ENCODE results near the gene RADIL. TPM values are rescaled to one million over a fixed set of nuclear protein-coding genes. Genes with fewer than 3 reads are reported as not detected.

RADIL gene
- total and polyA plus RNA-seq, 9 of the 15 experiments (the other 6 are each of a cell fraction or from before 2014, with no cell fraction given) = 0.06 to 8.1 (median 1.9) TPM; not detected in 1

GRCh38 chr7:4770886-4771285 lies 112.6 kb downstream of the RADIL start (continued):
- TF ChIP-seq ZBTB1 (CRISPR knock-in tag; IDR thresholded peaks at IDR 0.05; ENCODE audit: borderline replicate concordance, low read depth) (no peak), ESRRA (IDR thresholded peaks at IDR 0.05; ENCODE audit: borderline replicate concordance, low read depth) (no peak), ZNF583 (CRISPR knock-in tag; IDR thresholded peaks at IDR 0.05) (no peak), TAF1 (IDR thresholded peaks at IDR 0.05; ENCODE audit: control insufficient read depth, extremely low read depth, insufficient read depth, low read length, severe bottlenecking) (no peak), ETV1 (tag; conservative IDR thresholded peaks at IDR 0.05; ENCODE audit: low read depth) (no peak), PRDM10 (IDR thresholded peaks at IDR 0.05; ENCODE audit: partially characterized antibody) (no peak), ATF2 (CRISPR knock-in tag; IDR thresholded peaks at IDR 0.05) (no peak)
